ENCODE measurements around the gene PEX11A. TPM values are rescaled to one million over a fixed set of nuclear protein-coding genes. Genes with fewer than 3 reads are reported as not detected.

Gene PEX11A
- total RNA-seq, 4 donors from 2014 or later = 17.4 to 39.5 (median 20.6) TPM

GRCh38 chr15:89669309-89669865 lies 21.2 kb downstream of the PEX11A start:
- Histone ChIP-seq H3K9me3 (no peaks in the 10 kb centered on the region), H3K4me3 (replicated peaks in 1 of 3) (no peak overlapping the region), H3K4me1 (peaks cover 17 to 27% of the 10 kb centered on the region in 2 donors), H3K27me3 (no peaks in the 10 kb centered on the region), H3K36me3 (no peaks in the 10 kb centered on the region), H3K27ac (no peak overlapping the region)
- intact Hi-C loops (cut with DNase I) = no loop called here
- TF ChIP-seq CTCF (IDR thresholded peaks at IDR 0.05) (no peak), POLR2A (IDR thresholded peaks at IDR 0.05) (no peak)
- DNase-seq = no peak
- WGBS, 2 donors = 83% methylated on average over 8 to 9 of the region's 9 CpGs

DNA sequence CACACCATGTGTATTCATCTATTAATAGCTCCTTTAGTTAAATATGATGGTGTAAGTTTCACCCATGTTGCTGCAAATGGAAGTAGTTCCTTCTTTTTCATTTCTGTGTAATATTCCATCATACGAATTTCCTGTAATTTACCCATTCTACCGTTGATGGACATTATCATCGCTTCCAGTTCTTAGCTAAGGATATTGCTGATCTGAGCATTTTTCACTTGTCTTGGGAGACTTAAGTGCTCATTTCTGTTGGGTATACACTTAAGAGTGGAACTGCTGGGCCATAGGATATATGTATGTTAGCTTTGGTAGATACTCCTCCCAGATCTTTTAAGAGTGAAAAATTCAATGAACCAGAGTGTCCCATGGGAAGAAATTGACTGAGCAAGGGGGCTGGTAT lies 22.4 kb downstream of the PEX11A start:
- no peaks in the 10 kb centered on the region for H3K27me3 ChIP-seq
- TF ChIP-seq POLR2A (IDR thresholded peaks at IDR 0.05) = no peak
- TF ChIP-seq CTCF (IDR thresholded peaks at IDR 0.05) = no peak

DNA sequence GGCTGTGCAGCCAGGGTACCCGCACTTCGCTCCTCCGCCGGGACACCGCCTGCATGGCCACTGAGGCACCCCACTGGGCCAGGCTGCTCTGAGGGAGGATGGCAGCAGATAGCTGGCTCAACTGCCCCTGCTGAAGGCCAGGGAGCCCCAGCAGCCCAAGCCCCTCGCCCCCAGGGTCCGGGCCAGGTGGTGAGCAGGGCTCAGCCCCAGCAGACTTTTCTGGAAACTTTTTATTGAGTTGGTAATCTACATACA lies 22.9 kb downstream of the PEX11A start:
- no peak for DNase-seq
- TF ChIP-seq CTCF (IDR thresholded peaks at IDR 0.05) (no peak), POLR2A (IDR thresholded peaks at IDR 0.05) (no peak)
- Histone ChIP-seq H3K9me3 (no peaks in the 10 kb centered on the region), H3K4me3 (replicated peaks in 1 of 3) (no peak overlapping the region), H3K36me3 (no peaks in the 10 kb centered on the region), H3K27ac (no peak overlapping the region), H3K4me1 (peaks cover 21 to 32% of the 10 kb centered on the region in 2 donors), H3K27me3 (no peaks in the 10 kb centered on the region)
- intact Hi-C loops (cut with DNase I) = no loop called here
- WGBS, 2 donors = 95 to 100% methylated on average over 6 to 7 of the region's 7 CpGs

More for the DNA sequence above, 22.4 kb downstream of the PEX11A start:
- 94 to 95% methylated on average over 3 of the region's 3 CpGs for WGBS, 2 donors
- Histone ChIP-seq H3K36me3 (no peaks in the 10 kb centered on the region), H3K9me3 (no peaks in the 10 kb centered on the region), H3K4me1 (peaks cover 22 to 31% of the 10 kb centered on the region in 2 donors), H3K4me3 (replicated peaks in 1 of 3) (no peak overlapping the region), H3K27ac (no peak overlapping the region)
- no peak for DNase-seq
- intact Hi-C loops (cut with DNase I) = no loop called here

DNA sequence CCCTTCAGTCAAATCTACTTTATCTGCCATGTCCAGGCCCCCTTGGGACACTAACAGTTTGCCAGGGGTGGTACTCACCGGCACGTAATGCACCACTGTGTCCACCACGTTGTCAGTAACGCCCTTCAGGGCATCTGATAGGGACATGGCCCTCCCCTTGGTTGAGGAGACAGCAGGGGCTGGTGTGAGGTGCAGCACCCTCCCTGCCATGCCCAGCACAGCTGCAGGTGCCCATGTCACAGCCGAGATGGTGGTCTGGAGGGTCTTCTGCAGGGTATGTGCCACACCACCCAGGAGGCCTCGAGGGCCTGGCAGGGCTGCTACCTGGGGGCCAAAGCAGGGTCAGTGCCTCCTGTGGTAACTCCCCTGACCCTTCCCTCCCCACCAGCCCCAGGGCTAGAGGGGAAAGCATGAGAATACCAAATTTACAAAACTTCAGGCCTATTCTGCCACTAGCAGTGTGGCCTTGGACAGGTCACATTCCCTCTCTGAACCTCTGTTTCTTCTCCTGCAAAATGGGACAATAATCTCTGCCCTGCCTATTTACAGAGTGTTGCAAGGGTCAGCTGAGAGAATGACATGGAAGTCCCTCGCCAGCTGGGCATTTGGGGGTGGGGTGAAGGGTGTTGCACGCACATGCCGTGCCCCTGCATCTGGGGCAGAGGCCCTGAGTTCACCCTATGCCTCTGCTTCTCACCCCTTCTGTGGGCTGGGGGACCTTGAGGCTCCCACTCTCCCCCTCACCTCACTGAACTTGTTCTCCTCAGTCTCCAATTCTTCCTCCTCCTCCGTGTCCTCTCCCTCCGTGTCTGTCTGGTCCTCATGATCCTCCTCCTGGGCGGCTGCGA lies 23.5 kb downstream of the PEX11A start:
- WGBS, 2 donors = 85 to 91% methylated on average over 10 to 11 of the region's 13 CpGs
- TF ChIP-seq POLR2A (IDR thresholded peaks at IDR 0.05) (no peak), CTCF (IDR thresholded peaks at IDR 0.05) (no peak)
- H3K9me3 ChIP-seq = no peaks in the 10 kb centered on the region
- intact Hi-C loops (cut with DNase I) = no loop called here
- no peaks in the 10 kb centered on the region for H3K36me3 ChIP-seq
- H3K4me1 ChIP-seq = peaks cover 18 to 31% of the 10 kb centered on the region in 2 donors
- H3K27me3 ChIP-seq = no peaks in the 10 kb centered on the region
- no peak overlapping the region for H3K27ac ChIP-seq
- DNase-seq = no peak
- H3K4me3 ChIP-seq (replicated peaks in 1 of 3) = no peak overlapping the region

- DNase-seq = no peak
These were observed 24.2 kb downstream of the PEX11A start for GRCh38 chr15:89666184-89666857.

More at GRCh38 chr15:89666184-89666857, 24.2 kb downstream of the PEX11A start:
- intact Hi-C loops (cut with DNase I) = no loop called here
- H3K36me3 ChIP-seq = no peaks in the 10 kb centered on the region
- no peaks in the 10 kb centered on the region for H3K9me3 ChIP-seq
- TF ChIP-seq CTCF (IDR thresholded peaks at IDR 0.05) (no peak), POLR2A (IDR thresholded peaks at IDR 0.05) (no peak)
- no peaks in the 10 kb centered on the region for H3K27me3 ChIP-seq
- H3K27ac ChIP-seq = peak overlapping the region; percentile 78 to 87 (median 81)
- peaks cover 18 to 29% of the 10 kb centered on the region in 2 donors for H3K4me1 ChIP-seq
- WGBS, 2 donors = 83 to 95% methylated on average over 2 to 3 of the region's 8 CpGs
- no peak overlapping the region for H3K4me3 ChIP-seq (replicated peaks in 1 of 3)

Measured in thyroid gland (tissue), 4 donors.